ENCODE data around the gene TMF1.
A peak's percentile ranks its signal among the peaks of the same experiment; 100 is the strongest.

- TF ChIP-seq, protein P1, sequence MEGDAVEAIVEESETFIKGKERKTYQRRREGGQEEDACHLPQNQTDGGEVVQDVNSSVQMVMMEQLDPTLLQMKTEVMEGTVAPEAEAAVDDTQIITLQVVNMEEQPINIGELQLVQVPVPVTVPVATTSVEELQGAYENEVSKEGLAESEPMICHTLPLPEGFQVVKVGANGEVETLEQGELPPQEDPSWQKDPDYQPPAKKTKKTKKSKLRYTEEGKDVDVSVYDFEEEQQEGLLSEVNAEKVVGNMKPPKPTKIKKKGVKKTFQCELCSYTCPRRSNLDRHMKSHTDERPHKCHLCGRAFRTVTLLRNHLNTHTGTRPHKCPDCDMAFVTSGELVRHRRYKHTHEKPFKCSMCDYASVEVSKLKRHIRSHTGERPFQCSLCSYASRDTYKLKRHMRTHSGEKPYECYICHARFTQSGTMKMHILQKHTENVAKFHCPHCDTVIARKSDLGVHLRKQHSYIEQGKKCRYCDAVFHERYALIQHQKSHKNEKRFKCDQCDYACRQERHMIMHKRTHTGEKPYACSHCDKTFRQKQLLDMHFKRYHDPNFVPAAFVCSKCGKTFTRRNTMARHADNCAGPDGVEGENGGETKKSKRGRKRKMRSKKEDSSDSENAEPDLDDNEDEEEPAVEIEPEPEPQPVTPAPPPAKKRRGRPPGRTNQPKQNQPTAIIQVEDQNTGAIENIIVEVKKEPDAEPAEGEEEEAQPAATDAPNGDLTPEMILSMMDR (IDR thresholded peaks at IDR 0.05): no peak
- peak; percentile 73 to 90 for TF ChIP-seq POLR2A (IDR thresholded peaks at IDR 0.05)
Measured at GRCh38 chr3:69051756-69052471, at the start of gene TMF1.

All from Peyer's patch (tissue), 4 donors.